HepG2 (cell line): ENCODE measurements around the gene PCYT2. TPM values are rescaled to one million over a fixed set of nuclear protein-coding genes. Genes with fewer than 3 reads are reported as not detected.

ENCODE experiments used
- ATAC-seq: fragments of 200-7000 bp; cut with Tn5 transposase; 3 replicates; pipeline ENCODE4 v1.9.1; 2020; ENCODE audit warnings: mild to moderate bottlenecking, moderate library complexity
- BruUV-seq: library from RNA; stranded (reverse); fragments of 400-500 nt; replicated peaks from 2 replicates; lab custom pipeline; 2021; lab: Mats Ljungman, UMichigan
- CTCF ChIA-PET: fragments of 300-600 bp; formaldehyde crosslinking; extraction: SDS; loops from one replicate; lab custom pipeline; 2021; ENCODE audit warnings: low total read pairs, inconsistent platforms, low intra/inter-chr PET ratio; lab: Yijun Ruan, JAX
- POLR2A ChIA-PET: fragments of 350-600 bp; sonication (Branson Sonifier 250); formaldehyde crosslinking; loops from one replicate; lab custom pipeline; 2020; ENCODE audit warnings: antibody characterized with exemption, inconsistent platforms; lab: Yijun Ruan, JAX
- DNase-seq: peaks from one replicate; pipeline ENCODE4 v3.0.0-alpha.2; 2015; ENCODE audit warnings: low spot score
- FAIRE-seq: peaks from 3 replicates; lab custom pipeline; 2011; peaks lifted over from hg19 to GRCh38; lab: Jason Lieb, UNC
- H2AFZ ChIP-seq: one replicate; pipeline ENCODE4 v1.6.1; 2011; ENCODE audit warnings: low read length, inconsistent platforms
- H3K27ac ChIP-seq: fragments of 300-600 bp; 3 replicates; pipeline ENCODE4 v1.8.0; 2011; ENCODE audit warnings: mixed run types, mild to moderate bottlenecking, mixed read lengths, low read length, inconsistent platforms; ENCODE audit not compliant: insufficient read depth; ENCODE audit errors: extremely low read length
- H3K27me3 ChIP-seq, 2 experiments: fragments of 200-600 bp in 1 of 2; 2 replicates in 1 of 2; 3 replicates in 1 of 2; pipeline versions ENCODE4 v1.6.0 to v1.8.0; 2011; ENCODE audit warnings: low read length in 2 of 2, mild to moderate bottlenecking in 2 of 2, moderate library complexity in 2 of 2, inconsistent platforms in 1 of 2; ENCODE audit not compliant: insufficient read depth in 2 of 2, control insufficient read depth in 1 of 2
- H3K36me3 ChIP-seq, 2 experiments: fragments of 200-600 bp in 1 of 2; replicated peaks in 1 of 2; 2 replicates in 1 of 2; 3 replicates in 1 of 2; pipeline versions ENCODE4 v1.5.1 to v1.8.0; 2011; ENCODE audit warnings: low read length in 2 of 2, inconsistent platforms in 1 of 2; ENCODE audit not compliant: insufficient read depth in 2 of 2, control insufficient read depth in 1 of 2
- H3K4me1 ChIP-seq: 2 replicates; pipeline ENCODE4 v1.5.1; 2012; ENCODE audit warnings: low read length, inconsistent platforms; ENCODE audit not compliant: insufficient read depth
- H3K4me2 ChIP-seq: 2 replicates; pipeline ENCODE4 v1.6.0; 2011; ENCODE audit warnings: low read depth, low read length, inconsistent platforms
- H3K4me3 ChIP-seq, 3 experiments: fragments of 200-600 bp in 1 of 3; sonication (generic), shearing (Covaris generic) in 1 of 3; replicated peaks in 1 of 3; 2 replicates each; pipeline ENCODE4 v1.5.1; 2011 to 2016; ENCODE audit warnings: low read length in 3 of 3, inconsistent platforms in 2 of 3, low read depth in 2 of 3, mild to moderate bottlenecking in 2 of 3, control low read depth in 1 of 3, mixed read lengths in 1 of 3; ENCODE audit not compliant: insufficient read depth in 1 of 3
- H3K79me2 ChIP-seq: one replicate; pipeline ENCODE4 v1.6.1; 2011; ENCODE audit warnings: low read length, inconsistent platforms; ENCODE audit not compliant: insufficient read depth
- H3K9ac ChIP-seq: 2 replicates; pipeline ENCODE4 v1.6.0; 2011; ENCODE audit warnings: mild to moderate bottlenecking, low read depth, low read length, inconsistent platforms; ENCODE audit not compliant: insufficient read depth
- H3K9me3 ChIP-seq: 2 replicates; pipeline ENCODE4 v1.5.1; 2012; ENCODE audit warnings: mild to moderate bottlenecking, low read length
- H4K20me1 ChIP-seq: 2 replicates; pipeline ENCODE4 v1.6.0; 2011; ENCODE audit warnings: inconsistent platforms, mild to moderate bottlenecking, low read length, moderate library complexity; ENCODE audit not compliant: insufficient read depth
- CBFB ChIP-seq: sonication (generic); formaldehyde crosslinking; IDR thresholded peaks from 2 replicates; pipeline ENCODE4 v1.4.0; 2020; ENCODE audit warnings: missing genetic modification reagents
- CENPT ChIP-seq: sonication (generic); formaldehyde crosslinking; IDR thresholded peaks from 2 replicates; pipeline ENCODE4 v1.8.0; 2022; ENCODE audit warnings: low read depth, mild to moderate bottlenecking, moderate library complexity, missing genetic modification reagents
- EHMT2 ChIP-seq: fragments of 200-600 bp; sonication (generic); IDR thresholded peaks from 2 replicates; pipeline ENCODE4 v1.7.0; 2017; ENCODE audit warnings: antibody characterized with exemption, low read depth, low read length, borderline replicate concordance
- EZH2 ChIP-seq: conservative IDR thresholded peaks from 2 replicates; pipeline ENCODE4 v1.6.1; 2012; ENCODE audit warnings: mild to moderate bottlenecking, low read depth, low read length, moderate library complexity
- GZF1 ChIP-seq: sonication (generic); formaldehyde crosslinking; IDR thresholded peaks from 2 replicates; pipeline ENCODE4 v1.5.1; 2020; ENCODE audit warnings: mild to moderate bottlenecking, missing genetic modification reagents
- NCOA1 ChIP-seq: sonication (generic); formaldehyde crosslinking; IDR thresholded peaks from 2 replicates; pipeline ENCODE4 v1.9.0; 2021; ENCODE audit warnings: missing genetic modification reagents
- NPAS2 ChIP-seq: sonication (generic); formaldehyde crosslinking; IDR thresholded peaks from 2 replicates; pipeline ENCODE4 v1.8.0; 2022; ENCODE audit warnings: mild to moderate bottlenecking, missing genetic modification reagents, borderline replicate concordance
- RARG ChIP-seq: sonication (generic); formaldehyde crosslinking; IDR thresholded peaks from 2 replicates; pipeline ENCODE4 v1.4.0; 2020; ENCODE audit warnings: low read depth, mild to moderate bottlenecking, missing genetic modification reagents
- SIN3A ChIP-seq: IDR thresholded peaks from 2 replicates; pipeline ENCODE4 v1.6.1; 2011; ENCODE audit warnings: low read depth, mild to moderate bottlenecking, control low read depth, low read length, borderline replicate concordance
- SIN3B ChIP-seq: fragments of 150-350 bp; IDR thresholded peaks from 2 replicates; pipeline ENCODE4 v1.6.1; 2014; ENCODE audit warnings: low read length
- SMYD3 ChIP-seq: sonication (generic); formaldehyde crosslinking; IDR thresholded peaks from 2 replicates; pipeline ENCODE4 v1.8.1; 2023; ENCODE audit warnings: mild to moderate bottlenecking, missing genetic modification reagents
- ZNF430 ChIP-seq: sonication (generic); formaldehyde crosslinking; IDR thresholded peaks from 2 replicates; pipeline ENCODE4 v1.9.0; 2021; ENCODE audit warnings: mild to moderate bottlenecking, missing genetic modification reagents
- ZNF550 ChIP-seq: sonication (generic); formaldehyde crosslinking; IDR thresholded peaks from 2 replicates; pipeline ENCODE4 v1.4.0; 2020; ENCODE audit warnings: mild to moderate bottlenecking, missing genetic modification reagents, borderline replicate concordance
- ZNF564 ChIP-seq: sonication (generic); formaldehyde crosslinking; IDR thresholded peaks from 2 replicates; pipeline ENCODE4 v1.8.1; 2023; ENCODE audit warnings: mild to moderate bottlenecking, missing genetic modification reagents
- ZNF616 ChIP-seq: sonication (generic); formaldehyde crosslinking; IDR thresholded peaks from 2 replicates; pipeline ENCODE4 v1.5.0; 2020; ENCODE audit warnings: low read depth, mild to moderate bottlenecking, missing genetic modification reagents
- WGBS: methylation state at CpG from one replicate; pipeline ENCODE4 v1.1.6; 2017; ENCODE audit warnings: low lambda C conversion rate; 5-methylcytosine and 5-hydroxymethylcytosine counted together
- in situ Hi-C: cut with HindIII; loops from 2 replicates; pipeline ENCODE4 v1.10.0; 2017; ENCODE audit warnings: low pct_unique_long_range_greater_than_20kb; ENCODE audit not compliant: extremely low pct_ligation_motif_present
- intact Hi-C: fragments of 100-400 bp; cut with micrococcal nuclease; formaldehyde crosslinking; loops from one replicate; pipeline ENCODE4 v1.10.0; 2022; ENCODE audit not compliant: unreplicated experiment
- polyA plus RNA-seq, 8 experiments: library from polyadenylated mRNA; depleted of rRNA in 3 of 8; stranded (reverse) in 7 of 8; unstranded in 1 of 8; fragments of >200 nt; fragmentation: Illumina TruSeq in 4 of 8; extraction: Trizol in 4 of 8; gene quantifications; 2 replicates each; pipeline versions ENCODE4 v1.2.1 to v1.2.3, GENCODE V29; 2011 to 2016; ENCODE audit warnings: low read depth in 4 of 8, missing spikeins in 1 of 8, mixed read lengths in 1 of 8; ENCODE audit not compliant: insufficient read depth in 1 of 8
- total RNA-seq, 5 experiments: library from RNA; depleted of rRNA; stranded (reverse); fragments of >200 nt; fragmentation: Illumina TruSeq; extraction: Trizol; gene quantifications; 2 replicates each; pipeline ENCODE4 v1.2.3, GENCODE V29; 2016; ENCODE audit warnings: low read depth in 1 of 5
- TF ChIP-seq, protein P1 (sequence below): sonication (generic); IDR thresholded peaks from 2 replicates; pipeline ENCODE4 v1.6.1; 2016; ENCODE audit warnings: low read depth, borderline replicate concordance
- TF ChIP-seq, protein P2 (sequence below): sonication (generic); formaldehyde crosslinking; IDR thresholded peaks from 2 replicates; pipeline ENCODE4 v1.4.0; 2020; ENCODE audit warnings: missing genetic modification reagents, borderline replicate concordance
- TF ChIP-seq, protein P3 (sequence below): sonication (generic); formaldehyde crosslinking; IDR thresholded peaks from 2 replicates; pipeline ENCODE4 v1.5.0; 2020; ENCODE audit warnings: missing genetic modification reagents

The PCYT2 gene
- total and polyA plus RNA-seq, 2 of the 13 experiments (the other 11 are each of a cell fraction or from before 2014, with no cell fraction given), result 147 to 297 TPM

DNA sequence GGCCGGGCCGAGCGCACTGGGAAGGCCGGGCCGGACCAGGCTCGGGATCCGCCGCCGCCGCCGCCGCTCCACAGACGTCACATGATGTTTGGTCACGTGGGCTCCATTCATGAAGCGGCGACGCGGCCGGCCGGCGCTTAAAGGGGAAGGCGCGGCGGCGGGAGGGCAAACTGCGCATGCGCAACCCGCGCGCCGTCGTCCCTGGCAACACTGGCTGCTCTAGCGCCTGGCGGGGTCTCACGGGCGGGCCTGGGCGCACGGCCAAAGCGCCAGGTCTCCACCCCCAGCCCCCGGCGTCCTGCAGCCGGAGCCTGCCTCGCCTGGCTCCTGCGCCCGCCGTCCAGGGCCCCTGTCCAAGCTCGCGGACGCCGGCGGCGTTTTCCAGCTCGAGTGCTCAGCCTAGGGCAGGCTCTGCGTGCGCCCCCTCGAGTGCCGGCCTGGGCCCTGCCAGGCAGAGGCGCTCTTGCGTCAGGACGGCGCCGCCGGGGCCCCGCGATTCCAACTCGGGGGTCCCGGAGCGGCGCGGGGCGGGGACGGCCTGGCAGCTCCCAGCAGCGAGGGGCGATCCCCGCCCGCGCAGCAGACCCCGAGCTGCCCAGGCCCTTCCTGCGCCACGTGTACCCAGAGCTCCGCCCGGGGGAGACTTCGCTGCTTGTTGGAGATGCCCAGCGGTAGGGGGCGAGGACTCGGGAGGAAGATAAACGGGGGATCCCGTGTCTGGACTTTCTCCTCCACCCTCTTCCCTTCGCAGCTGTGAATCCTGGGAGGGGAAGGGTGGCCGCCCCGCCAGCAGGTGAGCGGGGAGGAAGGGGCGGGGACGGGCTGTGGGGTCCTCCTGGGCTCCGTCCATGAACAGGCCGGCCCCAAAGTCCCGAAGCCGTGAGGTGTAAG lies 16.7 kb upstream of the PCYT2 start, which contains the start of gene MAFG (continued):
- TF ChIP-seq, protein P1, sequence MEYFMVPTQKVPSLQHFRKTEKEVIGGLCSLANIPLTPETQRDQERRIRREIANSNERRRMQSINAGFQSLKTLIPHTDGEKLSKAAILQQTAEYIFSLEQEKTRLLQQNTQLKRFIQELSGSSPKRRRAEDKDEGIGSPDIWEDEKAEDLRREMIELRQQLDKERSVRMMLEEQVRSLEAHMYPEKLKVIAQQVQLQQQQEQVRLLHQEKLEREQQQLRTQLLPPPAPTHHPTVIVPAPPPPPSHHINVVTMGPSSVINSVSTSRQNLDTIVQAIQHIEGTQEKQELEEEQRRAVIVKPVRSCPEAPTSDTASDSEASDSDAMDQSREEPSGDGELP, result peak; percentile 65; the same call in 1 of the 2 replicates
- no peak; the same call in 1 of the 2 replicates for TF ChIP-seq ZNF430 (CRISPR knock-in tag)

DNA sequence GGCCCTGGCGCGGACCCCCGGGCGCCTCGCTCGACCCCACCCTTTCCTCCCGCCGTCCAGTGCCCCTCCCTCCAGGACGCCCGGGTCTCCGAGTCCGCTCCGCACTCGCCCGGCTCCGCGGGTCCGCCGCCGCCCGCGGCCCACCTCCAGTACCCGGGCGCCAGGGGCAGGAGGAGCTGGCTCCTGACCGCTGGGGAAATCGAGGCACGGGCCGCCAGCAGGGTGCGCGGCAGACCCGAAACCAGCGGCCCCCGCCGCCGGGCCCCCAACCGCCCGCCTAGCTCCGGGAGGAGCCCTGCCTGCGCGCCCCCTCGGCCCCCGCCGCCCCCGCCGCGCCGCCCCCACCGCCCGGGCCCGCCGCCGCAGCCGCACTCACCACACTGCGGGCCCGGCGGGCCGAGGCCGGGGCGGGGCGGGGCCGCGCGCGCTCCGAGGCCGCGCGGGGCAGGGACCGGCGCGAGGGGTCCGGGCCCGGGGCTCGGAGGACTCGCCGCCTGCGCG lies 16.0 kb upstream of the PCYT2 start:
- no peak overlapping the region for H2AFZ ChIP-seq
- no TSS peak for BruUV-seq
- intact Hi-C loops (loop anchor here (2.0 kb wide), 1 partner anchor 16 kb away; the partner anchor contains the start of gene PCYT2), in situ Hi-C loops (no loop called here)
- no peak for ATAC-seq
- H4K20me1 ChIP-seq, result peaks cover 28% of the 10 kb centered on the region
- peak overlapping the region; percentile 79 to 94 (median 91) for H3K4me3 ChIP-seq
- H3K4me1 ChIP-seq, result peaks cover 57% of the 10 kb centered on the region
- H3K36me3 ChIP-seq, result peaks cover 2 to 7% of the 10 kb centered on the region in 2 experiments
- CTCF ChIA-PET, result no interaction called here
- no peaks in the 10 kb centered on the region for H3K27me3 ChIP-seq
- H3K27ac ChIP-seq, result peak overlapping the region; percentile 92
- no peaks in the 10 kb centered on the region for H3K9me3 ChIP-seq
- POLR2A ChIA-PET, result interaction anchor here (1.0 to 6.1 kb wide), 24 partner anchors 10 to 315 kb away, joined by 3 to 71 read pairs (median 8); partner anchors contain the start of genes CENPX, DCXR, LRRC45 and MCRIP1
- H3K4me2 ChIP-seq, result peak overlapping the region; percentile 88
- WGBS, result 2% methylated on average over 10 of the region's 78 CpGs
- H3K79me2 ChIP-seq, result peaks cover 49% of the 10 kb centered on the region
- no peak for FAIRE-seq
- no peak for DNase-seq
- H3K9ac ChIP-seq, result peak overlapping the region; percentile 91
- no peak for TF ChIP-seq RARG (CRISPR knock-in tag)
- TF ChIP-seq NPAS2 (CRISPR knock-in tag), result no peak
- no peak for TF ChIP-seq SIN3B
- TF ChIP-seq CBFB, result no peak
- TF ChIP-seq, protein P2, sequence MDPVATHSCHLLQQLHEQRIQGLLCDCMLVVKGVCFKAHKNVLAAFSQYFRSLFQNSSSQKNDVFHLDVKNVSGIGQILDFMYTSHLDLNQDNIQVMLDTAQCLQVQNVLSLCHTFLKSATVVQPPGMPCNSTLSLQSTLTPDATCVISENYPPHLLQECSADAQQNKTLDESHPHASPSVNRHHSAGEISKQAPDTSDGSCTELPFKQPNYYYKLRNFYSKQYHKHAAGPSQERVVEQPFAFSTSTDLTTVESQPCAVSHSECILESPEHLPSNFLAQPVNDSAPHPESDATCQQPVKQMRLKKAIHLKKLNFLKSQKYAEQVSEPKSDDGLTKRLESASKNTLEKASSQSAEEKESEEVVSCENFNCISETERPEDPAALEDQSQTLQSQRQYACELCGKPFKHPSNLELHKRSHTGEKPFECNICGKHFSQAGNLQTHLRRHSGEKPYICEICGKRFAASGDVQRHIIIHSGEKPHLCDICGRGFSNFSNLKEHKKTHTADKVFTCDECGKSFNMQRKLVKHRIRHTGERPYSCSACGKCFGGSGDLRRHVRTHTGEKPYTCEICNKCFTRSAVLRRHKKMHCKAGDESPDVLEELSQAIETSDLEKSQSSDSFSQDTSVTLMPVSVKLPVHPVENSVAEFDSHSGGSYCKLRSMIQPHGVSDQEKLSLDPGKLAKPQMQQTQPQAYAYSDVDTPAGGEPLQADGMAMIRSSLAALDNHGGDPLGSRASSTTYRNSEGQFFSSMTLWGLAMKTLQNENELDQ (CRISPR knock-in tag), result no peak
- no peak for TF ChIP-seq EHMT2
- no peak for TF ChIP-seq CENPT (CRISPR knock-in tag)
- TF ChIP-seq SIN3A, result no peak
- TF ChIP-seq NCOA1 (CRISPR knock-in tag), result 0 out of 2 replicates have a peak, but pooled peaks have one; percentile 10
- no peak for TF ChIP-seq SMYD3 (CRISPR knock-in tag)
- TF ChIP-seq, protein P3, sequence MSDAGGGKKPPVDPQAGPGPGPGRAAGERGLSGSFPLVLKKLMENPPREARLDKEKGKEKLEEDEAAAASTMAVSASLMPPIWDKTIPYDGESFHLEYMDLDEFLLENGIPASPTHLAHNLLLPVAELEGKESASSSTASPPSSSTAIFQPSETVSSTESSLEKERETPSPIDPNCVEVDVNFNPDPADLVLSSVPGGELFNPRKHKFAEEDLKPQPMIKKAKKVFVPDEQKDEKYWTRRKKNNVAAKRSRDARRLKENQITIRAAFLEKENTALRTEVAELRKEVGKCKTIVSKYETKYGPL (CRISPR knock-in tag), result no peak
- no peak for TF ChIP-seq ZNF616 (CRISPR knock-in tag)
- no peak for TF ChIP-seq EZH2
- TF ChIP-seq ZNF550 (CRISPR knock-in tag), result no peak
- peak; percentile 10; the same call in 1 of the 2 replicates for TF ChIP-seq ZNF564
- no peak for TF ChIP-seq GZF1 (CRISPR knock-in tag)
